LNCAP (cell line): ENCODE results near the gene GRAP2.

Experiments
- TF ChIP-seq, protein P1 (sequence below): fragments of 450-650 bp; IDR thresholded peaks from 2 replicates; pipeline ENCODE4 v1.5.1; 2017; ENCODE audit warnings: mild to moderate bottlenecking

Gene GRAP2

DNA sequence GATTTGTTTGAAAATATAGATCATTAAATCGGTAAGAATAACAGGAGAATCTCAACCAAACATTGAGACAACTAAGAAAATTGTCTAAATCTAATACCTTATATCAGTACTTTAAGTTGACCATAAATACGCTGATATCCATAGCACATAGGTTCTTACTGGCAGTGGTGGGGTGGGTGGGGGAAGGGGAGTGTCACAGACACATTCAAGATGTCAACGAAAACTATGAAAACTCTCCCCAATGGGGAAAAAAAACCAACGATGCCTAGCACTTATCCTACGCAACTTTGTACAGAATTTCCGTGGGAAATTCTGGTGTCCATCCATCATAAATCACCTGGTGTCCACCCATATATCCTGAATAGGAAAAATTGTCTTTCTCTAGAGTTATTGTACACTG is 6.2 kb downstream of the GRAP2 start:
- TF ChIP-seq, protein P1, sequence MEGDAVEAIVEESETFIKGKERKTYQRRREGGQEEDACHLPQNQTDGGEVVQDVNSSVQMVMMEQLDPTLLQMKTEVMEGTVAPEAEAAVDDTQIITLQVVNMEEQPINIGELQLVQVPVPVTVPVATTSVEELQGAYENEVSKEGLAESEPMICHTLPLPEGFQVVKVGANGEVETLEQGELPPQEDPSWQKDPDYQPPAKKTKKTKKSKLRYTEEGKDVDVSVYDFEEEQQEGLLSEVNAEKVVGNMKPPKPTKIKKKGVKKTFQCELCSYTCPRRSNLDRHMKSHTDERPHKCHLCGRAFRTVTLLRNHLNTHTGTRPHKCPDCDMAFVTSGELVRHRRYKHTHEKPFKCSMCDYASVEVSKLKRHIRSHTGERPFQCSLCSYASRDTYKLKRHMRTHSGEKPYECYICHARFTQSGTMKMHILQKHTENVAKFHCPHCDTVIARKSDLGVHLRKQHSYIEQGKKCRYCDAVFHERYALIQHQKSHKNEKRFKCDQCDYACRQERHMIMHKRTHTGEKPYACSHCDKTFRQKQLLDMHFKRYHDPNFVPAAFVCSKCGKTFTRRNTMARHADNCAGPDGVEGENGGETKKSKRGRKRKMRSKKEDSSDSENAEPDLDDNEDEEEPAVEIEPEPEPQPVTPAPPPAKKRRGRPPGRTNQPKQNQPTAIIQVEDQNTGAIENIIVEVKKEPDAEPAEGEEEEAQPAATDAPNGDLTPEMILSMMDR = no peak

DNA sequence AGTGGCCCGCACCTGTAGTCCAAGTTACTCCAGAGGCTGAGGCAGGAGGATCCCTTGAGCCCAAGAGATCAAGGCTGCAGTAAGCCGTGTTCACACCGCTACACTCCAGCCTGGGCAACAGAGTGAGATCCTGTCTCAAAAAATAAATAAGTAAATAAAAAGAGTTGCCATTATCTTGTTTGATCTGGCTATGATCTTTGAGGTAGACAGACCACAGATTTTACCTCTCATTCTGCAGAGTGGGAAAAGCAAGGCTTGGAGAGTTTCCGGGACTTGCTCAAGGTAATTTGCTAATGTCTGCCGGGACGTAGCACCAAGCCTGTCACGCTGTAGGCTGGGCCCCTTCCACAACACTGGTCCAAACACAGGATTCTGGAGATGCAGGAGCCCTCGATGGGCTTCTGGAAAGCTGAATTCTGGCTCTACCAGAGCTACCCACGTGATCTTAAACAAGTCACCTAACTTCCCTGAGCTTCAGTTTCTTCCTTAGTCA is 6.8 kb downstream of the GRAP2 start:
- TF ChIP-seq, protein P1 = no peak

DNA sequence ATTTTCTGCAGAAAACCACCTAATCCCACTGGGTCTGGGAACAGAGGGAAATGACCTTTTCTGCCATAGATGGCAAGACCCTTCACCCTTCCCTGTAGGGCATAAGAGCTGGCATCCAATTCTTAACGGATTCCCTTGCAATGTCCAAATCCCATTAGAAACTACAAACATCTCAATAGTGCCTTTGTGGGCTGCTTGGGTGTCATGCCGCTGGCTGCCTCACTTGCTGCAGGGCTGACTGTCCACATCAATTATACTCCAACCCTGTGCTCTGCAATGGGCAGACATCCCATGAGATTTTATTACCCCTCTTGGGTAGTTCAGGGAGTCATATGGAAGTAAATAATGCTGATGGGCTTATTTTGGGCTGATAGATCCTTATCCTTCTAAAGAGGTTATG is 7.3 kb downstream of the GRAP2 start:
- TF ChIP-seq, protein P1 = no peak

DNA sequence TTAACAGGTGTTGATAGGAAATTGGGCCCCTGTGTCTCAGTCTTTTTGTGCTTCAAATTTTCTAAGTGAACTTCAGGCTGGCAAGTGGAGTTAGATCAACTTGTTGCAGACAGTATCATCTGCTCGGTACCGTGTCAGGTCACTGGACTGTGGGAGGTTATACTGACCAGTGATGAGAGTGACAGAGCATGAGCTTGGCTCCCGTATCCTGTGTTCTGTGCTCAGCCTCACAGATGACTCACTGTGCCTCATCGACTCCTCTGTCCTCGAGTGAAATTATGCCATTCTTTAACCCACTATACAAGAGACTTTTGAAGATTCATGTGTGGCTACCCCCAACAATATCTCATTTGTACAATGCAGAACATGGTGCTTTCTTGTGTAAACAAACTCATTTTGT is 7.9 kb downstream of the GRAP2 start:
- TF ChIP-seq, protein P1 = no peak

DNA sequence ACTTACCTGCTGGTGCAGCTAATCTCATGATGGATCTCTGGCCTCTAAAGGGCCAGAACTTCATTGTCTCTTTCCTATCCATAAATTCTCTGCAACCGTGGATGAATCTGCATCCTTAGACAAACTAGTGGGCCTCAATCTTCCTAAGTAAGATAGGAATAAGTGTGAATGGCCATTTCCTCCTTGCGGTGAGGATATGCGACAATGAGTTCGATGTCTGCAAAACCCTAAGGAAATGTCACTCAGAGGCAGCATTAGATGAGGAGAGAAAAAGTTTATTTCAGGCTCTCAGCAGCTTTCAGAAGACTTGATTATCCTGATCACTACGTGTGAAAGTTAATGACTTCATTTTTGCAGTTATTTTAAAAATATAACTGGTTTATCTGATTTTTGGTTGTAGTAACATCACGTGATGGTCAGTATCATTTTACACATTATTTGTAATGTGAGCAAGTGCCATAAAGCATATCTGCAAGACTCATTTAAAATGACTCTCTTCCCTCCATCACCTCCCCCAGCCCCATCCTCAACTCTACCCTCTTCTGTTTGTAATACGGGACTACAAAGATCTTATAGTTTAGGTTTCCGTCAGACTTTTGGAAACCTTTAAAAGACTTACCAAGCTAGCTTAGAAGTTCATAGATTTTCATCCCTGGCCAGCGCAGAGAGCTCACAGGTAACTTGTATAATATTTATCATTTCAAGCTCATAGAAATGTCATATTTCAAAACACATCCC is 10.2 kb downstream of the GRAP2 start:
- TF ChIP-seq, protein P1 = no peak

DNA sequence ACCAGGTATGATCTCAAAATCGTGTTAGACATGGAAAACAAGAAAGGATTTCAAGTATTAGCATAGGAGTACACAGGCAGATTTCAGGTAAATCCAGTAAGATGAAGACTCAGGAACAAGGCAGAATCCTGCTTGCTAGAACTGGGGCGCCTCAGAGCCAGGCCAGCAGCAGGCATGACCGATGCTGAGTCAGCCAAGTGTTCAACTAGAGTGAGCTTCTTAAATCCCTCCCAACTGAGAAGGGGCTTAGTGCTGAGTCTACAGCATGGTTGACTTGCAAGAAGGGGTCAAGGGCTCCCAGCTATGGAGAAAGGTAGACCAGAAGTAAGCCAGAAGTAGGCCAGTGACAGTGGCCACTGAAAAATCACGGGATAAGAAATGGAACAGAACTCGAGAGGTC is 12.4 kb downstream of the GRAP2 start:
- TF ChIP-seq, protein P1 = no peak

DNA sequence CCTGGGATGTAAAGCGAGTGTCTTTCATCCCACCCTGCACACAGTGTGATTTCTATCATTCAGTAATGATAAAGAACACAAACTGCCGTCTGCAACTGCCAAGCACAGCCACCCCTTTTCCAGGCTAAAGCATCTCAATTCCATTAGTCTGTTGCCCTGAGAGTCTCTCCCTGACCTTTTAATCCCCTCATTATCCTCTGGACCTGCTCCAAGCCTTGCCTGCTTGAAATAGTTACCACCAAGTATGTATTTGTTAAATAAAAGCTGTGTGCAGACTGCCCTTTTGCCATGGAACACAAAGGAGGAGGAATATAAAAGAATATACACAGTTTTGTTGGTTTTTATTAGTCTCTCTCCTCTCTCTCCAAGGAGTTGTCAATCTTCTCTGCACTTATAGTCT is 13.0 kb downstream of the GRAP2 start:
- TF ChIP-seq, protein P1 = no peak
